Esophagus muscularis mucosa (tissue), 4 donors: ENCODE data around the gene MYO6. TPM values are rescaled to one million over a fixed set of nuclear protein-coding genes. Genes with fewer than 3 reads are reported as not detected.

Source experiments
- DNase-seq: peaks from one replicate; pipeline ENCODE4 v3.0.0-alpha.2; 2017; ENCODE audit errors: extremely low spot score
- H3K27ac ChIP-seq, 4 donors: fragments of 200-600 bp; sonication (generic); replicated peaks in 1 of 4; 1 replicate in 3 of 4; 2 replicates in 1 of 4; pipeline ENCODE4 v1.5.1; 2016 to 2019; ENCODE audit warnings: mild to moderate bottlenecking in 1 of 4
- H3K27me3 ChIP-seq, 4 donors: fragments of 200-600 bp; sonication (generic); one replicate each; pipeline versions ENCODE4 v1.5.1 to v1.6.0; 2016 to 2019
- H3K36me3 ChIP-seq, 4 donors: fragments of 200-600 bp; sonication (generic); one replicate each; pipeline ENCODE4 v1.5.1; 2016 to 2019
- H3K4me1 ChIP-seq, 4 donors: fragments of 200-600 bp; sonication (generic); one replicate each; pipeline ENCODE4 v1.5.1; 2016 to 2019
- H3K4me3 ChIP-seq, 4 donors: fragments of 200-600 bp; sonication (generic); 1 replicate in 2 of 4; 2 replicates in 2 of 4; pipeline ENCODE4 v1.5.1; 2016 to 2019; ENCODE audit warnings: mild to moderate bottlenecking in 4 of 4, moderate library complexity in 1 of 4
- H3K9me3 ChIP-seq, 4 donors: fragments of 200-600 bp; sonication (generic); 1 replicate in 3 of 4; 2 replicates in 1 of 4; pipeline ENCODE4 v1.5.1; 2016 to 2019
- EP300 ChIP-seq: sonication (generic); formaldehyde crosslinking; IDR thresholded peaks from one replicate; pipeline ENCODE4 v1.6.1; 2017; ENCODE audit warnings: antibody characterized with exemption
- POLR2A ChIP-seq: fragments of 450-650 bp; IDR thresholded peaks from one replicate; pipeline ENCODE4 v1.6.1; 2017; ENCODE audit warnings: antibody characterized with exemption, moderate library complexity, mild to moderate bottlenecking, low read depth
- POLR2AphosphoS5 ChIP-seq, 2 donors: sonication (generic); formaldehyde crosslinking; IDR thresholded peaks; one replicate each; pipeline ENCODE4 v1.6.1; 2017; ENCODE audit warnings: antibody characterized with exemption in 2 of 2
- WGBS: methylation state at CpG from one replicate; pipeline ENCODE4 v1.1.5; 2018; 5-methylcytosine and 5-hydroxymethylcytosine counted together
- intact Hi-C: fragments of 100-400 bp; cut with DNase I; formaldehyde crosslinking; loops from one replicate; pipeline ENCODE4 v1.15.1; 2023
- total RNA-seq, 4 donors: library from RNA; depleted of rRNA; stranded (reverse); fragments of >200 nt; gene quantifications; one replicate each; pipeline versions ENCODE4 v1.1.0 to v1.2.1, GENCODE V29; 2016
- TF ChIP-seq, protein P1 (sequence below), 3 experiments: fragments of 200-600 bp in 2 of 3; fragments of 450-650 bp in 1 of 3; sonication (generic) in 2 of 3; IDR thresholded peaks; one replicate each; pipeline ENCODE4 v1.5.1; 2017 to 2019; ENCODE audit warnings: antibody characterized with exemption in 3 of 3, mild to moderate bottlenecking in 2 of 3, moderate library complexity in 1 of 3

The MYO6 gene
- total RNA-seq, 4 donors from 2014 or later, result 9.6 to 14.1 (median 12.3) TPM

DNA sequence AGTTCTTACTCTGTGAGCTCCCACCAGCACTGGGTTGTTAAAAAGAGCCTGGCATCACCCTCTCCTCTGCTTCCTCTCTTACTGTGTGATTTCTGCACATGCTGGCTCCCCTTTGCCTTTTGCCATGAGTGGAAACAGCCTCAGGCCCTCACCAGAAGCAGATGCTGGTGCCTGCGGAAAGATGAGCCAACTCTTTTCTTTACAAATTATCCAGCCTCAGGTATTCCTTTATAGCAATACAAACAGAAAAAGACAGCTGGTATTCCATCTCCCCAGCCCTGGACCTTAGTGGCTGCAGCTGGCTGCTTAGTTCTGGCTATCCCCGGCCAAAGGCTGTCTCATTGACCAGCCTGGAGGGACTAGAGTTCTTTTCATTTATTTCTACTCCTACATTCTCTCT, 194.3 kb downstream of the MYO6 start:
- no peaks in the 10 kb centered on the region for H3K36me3 ChIP-seq
- H3K9me3 ChIP-seq, result no peaks in the 10 kb centered on the region
- no peaks in the 10 kb centered on the region for H3K4me1 ChIP-seq
- H3K4me3 ChIP-seq, result no peak overlapping the region
- no peak for DNase-seq
- H3K27me3 ChIP-seq, result no peaks in the 10 kb centered on the region
- no peak for TF ChIP-seq EP300
- 67% methylated on average over 2 of the region's 2 CpGs for WGBS
- H3K27ac ChIP-seq, result no peak overlapping the region
- intact Hi-C loops, result no loop called here

DNA sequence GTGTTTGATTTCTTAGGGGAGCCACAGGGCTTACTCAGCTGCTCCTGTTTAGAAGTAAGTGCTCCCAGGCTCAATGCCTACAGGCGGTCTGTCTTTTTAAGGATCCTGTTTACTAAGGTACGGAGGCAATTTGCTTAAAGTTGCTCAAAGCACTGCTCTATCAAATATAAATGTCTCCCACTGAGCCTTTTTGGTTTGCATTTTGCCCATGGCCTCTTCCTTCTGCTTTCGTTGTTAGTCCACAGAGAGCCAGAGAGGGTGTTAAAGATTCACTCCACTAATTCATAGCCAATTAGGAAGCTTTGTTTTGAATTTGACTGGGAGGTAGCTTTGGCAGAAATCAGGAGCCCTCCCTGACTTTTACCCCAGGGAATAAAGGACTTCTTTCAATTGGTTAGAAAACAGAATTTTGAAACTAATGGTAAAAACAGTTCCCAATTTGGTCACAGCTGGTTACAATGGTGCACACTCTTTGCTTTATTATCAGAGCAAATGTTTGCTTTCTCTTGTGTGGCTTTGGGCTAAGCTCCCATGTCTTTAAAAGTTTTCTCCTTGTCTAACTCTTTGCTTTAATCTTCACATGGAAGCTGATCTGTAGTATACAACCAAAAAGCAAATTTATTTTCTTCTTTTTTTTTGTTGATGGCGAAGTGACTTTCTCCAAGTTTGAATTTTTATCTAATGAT, 197.2 kb downstream of the MYO6 start:
- intact Hi-C loops, result no loop called here
- TF ChIP-seq POLR2AphosphoS5 (IDR thresholded peaks at IDR 0.05) (no peak), POLR2A (no peak), EP300 (no peak)
- TF ChIP-seq, protein P1, sequence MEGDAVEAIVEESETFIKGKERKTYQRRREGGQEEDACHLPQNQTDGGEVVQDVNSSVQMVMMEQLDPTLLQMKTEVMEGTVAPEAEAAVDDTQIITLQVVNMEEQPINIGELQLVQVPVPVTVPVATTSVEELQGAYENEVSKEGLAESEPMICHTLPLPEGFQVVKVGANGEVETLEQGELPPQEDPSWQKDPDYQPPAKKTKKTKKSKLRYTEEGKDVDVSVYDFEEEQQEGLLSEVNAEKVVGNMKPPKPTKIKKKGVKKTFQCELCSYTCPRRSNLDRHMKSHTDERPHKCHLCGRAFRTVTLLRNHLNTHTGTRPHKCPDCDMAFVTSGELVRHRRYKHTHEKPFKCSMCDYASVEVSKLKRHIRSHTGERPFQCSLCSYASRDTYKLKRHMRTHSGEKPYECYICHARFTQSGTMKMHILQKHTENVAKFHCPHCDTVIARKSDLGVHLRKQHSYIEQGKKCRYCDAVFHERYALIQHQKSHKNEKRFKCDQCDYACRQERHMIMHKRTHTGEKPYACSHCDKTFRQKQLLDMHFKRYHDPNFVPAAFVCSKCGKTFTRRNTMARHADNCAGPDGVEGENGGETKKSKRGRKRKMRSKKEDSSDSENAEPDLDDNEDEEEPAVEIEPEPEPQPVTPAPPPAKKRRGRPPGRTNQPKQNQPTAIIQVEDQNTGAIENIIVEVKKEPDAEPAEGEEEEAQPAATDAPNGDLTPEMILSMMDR (IDR thresholded peaks at IDR 0.05), result no peak
- WGBS, result 43% methylated on average over 4 of the region's 4 CpGs

DNA sequence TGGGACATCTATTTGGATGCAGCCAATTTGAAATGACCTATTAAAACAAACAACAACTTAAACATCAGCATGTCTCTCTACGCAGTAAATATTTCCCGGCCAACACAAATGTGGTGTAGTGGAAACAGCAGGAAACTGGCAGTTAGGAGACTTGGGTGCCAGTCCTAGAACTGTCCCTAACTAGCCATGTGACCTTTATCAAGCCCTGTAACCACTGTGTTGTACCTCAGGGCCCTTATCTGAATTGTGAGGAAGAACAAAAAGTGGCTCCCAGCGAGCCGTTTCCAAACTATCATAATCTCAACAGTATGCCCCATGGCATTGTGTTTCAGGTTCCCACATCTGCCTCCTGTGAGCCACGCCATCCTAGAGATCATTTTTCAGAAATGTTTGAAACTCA, 198.9 kb downstream of the MYO6 start:
- Histone ChIP-seq H3K36me3 (no peaks in the 10 kb centered on the region), H3K4me1 (peaks cover 0 to 10% (median 1%) of the 10 kb centered on the region in 4 donors), H3K9me3 (no peaks in the 10 kb centered on the region), H3K27ac (no peak overlapping the region), H3K4me3 (no peak overlapping the region), H3K27me3 (no peaks in the 10 kb centered on the region)
- TF ChIP-seq EP300, result no peak
- no peak for TF ChIP-seq POLR2A
- TF ChIP-seq, protein P1 (IDR thresholded peaks at IDR 0.05), result no peak
- no peak for TF ChIP-seq POLR2AphosphoS5 (IDR thresholded peaks at IDR 0.05)
- WGBS, result 86% methylated on average over 5 of the region's 5 CpGs
- DNase-seq, result no peak
- intact Hi-C loops, result no loop called here

More for the DNA sequence above, 197.2 kb downstream of the MYO6 start:
- Histone ChIP-seq H3K9me3 (no peaks in the 10 kb centered on the region), H3K27me3 (no peaks in the 10 kb centered on the region), H3K4me1 (no peaks in the 10 kb centered on the region), H3K4me3 (no peak overlapping the region), H3K27ac (no peak overlapping the region), H3K36me3 (no peaks in the 10 kb centered on the region)
- DNase-seq, result no peak

DNA sequence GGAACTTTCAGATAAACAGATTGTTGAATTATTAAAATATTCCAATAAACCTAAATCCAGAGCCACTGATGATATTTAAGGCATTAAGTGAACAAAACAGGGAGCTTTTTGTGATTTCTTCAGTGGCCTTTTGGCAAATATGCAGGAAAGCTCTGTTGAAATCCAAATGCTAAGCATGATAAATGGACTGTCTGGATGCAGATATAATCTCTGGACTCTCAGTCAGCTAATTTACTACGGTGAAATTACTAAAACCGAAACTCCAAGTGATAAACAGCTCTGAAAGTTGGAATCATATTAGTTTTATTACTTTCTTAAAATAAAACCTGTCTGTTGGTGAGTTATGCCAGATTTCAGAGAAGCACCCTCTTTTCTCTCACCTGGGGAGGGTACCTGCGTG, 203.1 kb downstream of the MYO6 start:
- H3K27ac ChIP-seq, result no peak overlapping the region
- TF ChIP-seq EP300 (no peak), POLR2AphosphoS5 (IDR thresholded peaks at IDR 0.05) (no peak), POLR2A (no peak)
- TF ChIP-seq, protein P1 (IDR thresholded peaks at IDR 0.05), result no peak
- WGBS, result 27% methylated on average over 3 of the region's 3 CpGs
- H3K27me3 ChIP-seq, result no peaks in the 10 kb centered on the region
- no peaks in the 10 kb centered on the region for H3K9me3 ChIP-seq
- H3K4me3 ChIP-seq, result no peak overlapping the region
- peaks cover 0 to 10% (median 1%) of the 10 kb centered on the region in 4 donors for H3K4me1 ChIP-seq
- H3K36me3 ChIP-seq, result no peaks in the 10 kb centered on the region
- no peak for DNase-seq
- intact Hi-C loops, result no loop called here

DNA sequence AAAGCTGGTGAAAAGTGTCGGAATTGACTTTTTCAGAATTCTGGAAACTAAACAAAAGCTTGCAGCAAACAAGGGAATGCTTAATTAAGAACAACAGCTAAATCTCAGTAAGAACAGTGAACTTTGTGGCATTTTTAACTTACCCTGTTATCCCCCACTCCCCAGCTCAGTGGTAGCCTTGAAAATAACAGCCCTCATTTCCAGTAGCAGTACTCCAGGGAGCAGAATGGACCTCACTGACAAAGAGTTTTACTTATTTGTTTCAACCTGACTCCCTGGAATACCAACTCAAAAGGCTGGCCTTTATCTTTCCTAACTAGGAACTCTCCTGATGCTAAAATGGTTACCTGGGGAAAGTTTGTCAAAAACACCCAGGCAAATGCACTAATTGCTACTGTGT, 214.5 kb downstream of the MYO6 start:
- peaks cover 0 to 12% (median 0%) of the 10 kb centered on the region in 4 donors for H3K9me3 ChIP-seq
- WGBS, result 76% methylated on average over 1 of the region's 1 CpG
- TF ChIP-seq, protein P1 (IDR thresholded peaks at IDR 0.05), result no peak
- TF ChIP-seq EP300, result no peak
- intact Hi-C loops, result no loop called here
- no peak overlapping the region for H3K4me3 ChIP-seq
- no peaks in the 10 kb centered on the region for H3K36me3 ChIP-seq
- H3K4me1 ChIP-seq, result no peaks in the 10 kb centered on the region
- H3K27ac ChIP-seq, result no peak overlapping the region
- no peak for DNase-seq
- no peaks in the 10 kb centered on the region for H3K27me3 ChIP-seq
